MCF 10A (cell line): ENCODE data around the gene CYB5A. TPM values are rescaled to one million over a fixed set of nuclear protein-coding genes. Genes with fewer than 3 reads are reported as not detected.
A peak's percentile ranks its signal among the peaks of the same experiment; 100 is the strongest.
"Not testable (repeated sequence)": the region's sequence is repeated elsewhere in the genome, so short reads cannot be mapped to it uniquely, and the experiment has no call there.

Source experiments
- BruUV-seq: library from RNA; stranded (reverse); fragments of 400-500 nt; replicated peaks from 2 replicates; lab custom pipeline; 2021; lab: Mats Ljungman, UMichigan
- CTCF ChIA-PET: fragments of 300-600 bp; sonication (Branson Sonifier 250); formaldehyde crosslinking; extraction: SDS; loops from one replicate; lab custom pipeline; 2021; ENCODE audit warnings: antibody characterized with exemption, inconsistent platforms; lab: Yijun Ruan, JAX
- POLR2A ChIA-PET: fragments of 300-600, 350-650 bp; sonication (Branson Sonifier 250); formaldehyde crosslinking; extraction: SDS; loops from one replicate; lab custom pipeline; 2020; ENCODE audit warnings: antibody characterized with exemption, inconsistent platforms; lab: Yijun Ruan, JAX
- DNase-seq: peaks from one replicate; pipeline ENCODE4 v3.0.0-alpha.2; 2018; ENCODE audit not compliant: unreplicated experiment
- H3K27ac Mint-ChIP-seq: one replicate; pipeline ENCODE4 v1.8.0; 2022; ENCODE audit warnings: mild to moderate bottlenecking, low read depth, mixed read lengths; ENCODE audit not compliant: unreplicated experiment
- H3K27me3 Mint-ChIP-seq: one replicate; pipeline ENCODE4 v1.8.0; 2022; ENCODE audit warnings: mixed read lengths; ENCODE audit not compliant: insufficient read depth, unreplicated experiment
- H3K36me3 Mint-ChIP-seq: one replicate; pipeline ENCODE4 v1.8.0; 2022; ENCODE audit warnings: mild to moderate bottlenecking, moderate library complexity, mixed read lengths; ENCODE audit not compliant: insufficient read depth, unreplicated experiment
- H3K4me1 Mint-ChIP-seq: one replicate; pipeline ENCODE4 v1.8.0; 2022; ENCODE audit warnings: mixed read lengths; ENCODE audit not compliant: insufficient read depth, unreplicated experiment
- H3K4me3 Mint-ChIP-seq: one replicate; pipeline ENCODE4 v1.8.0; 2022; ENCODE audit warnings: mild to moderate bottlenecking, moderate library complexity, mixed read lengths; ENCODE audit not compliant: unreplicated experiment
- H3K9me3 Mint-ChIP-seq: one replicate; pipeline ENCODE4 v1.8.0; 2022; ENCODE audit warnings: mixed read lengths; ENCODE audit not compliant: unreplicated experiment
- intact Hi-C: fragments of 100-400 bp; cut with micrococcal nuclease; formaldehyde crosslinking; loops from 2 replicates; pipeline ENCODE4 v1.14.1; 2022
- total RNA-seq: library from RNA; stranded (reverse); gene quantifications from 2 replicates; pipeline ENCODE4 v1.2.3, GENCODE V29; 2022
- TF ChIP-seq, protein P1 (sequence below): fragments of 200-600 bp; IDR thresholded peaks from one replicate; pipeline ENCODE4 v1.8.0; 2022; ENCODE audit warnings: antibody characterized with exemption, mild to moderate bottlenecking; ENCODE audit not compliant: unreplicated experiment

The CYB5A gene
- total RNA-seq, 1 experiment from 2014 or later: 27.5 TPM

DNA sequence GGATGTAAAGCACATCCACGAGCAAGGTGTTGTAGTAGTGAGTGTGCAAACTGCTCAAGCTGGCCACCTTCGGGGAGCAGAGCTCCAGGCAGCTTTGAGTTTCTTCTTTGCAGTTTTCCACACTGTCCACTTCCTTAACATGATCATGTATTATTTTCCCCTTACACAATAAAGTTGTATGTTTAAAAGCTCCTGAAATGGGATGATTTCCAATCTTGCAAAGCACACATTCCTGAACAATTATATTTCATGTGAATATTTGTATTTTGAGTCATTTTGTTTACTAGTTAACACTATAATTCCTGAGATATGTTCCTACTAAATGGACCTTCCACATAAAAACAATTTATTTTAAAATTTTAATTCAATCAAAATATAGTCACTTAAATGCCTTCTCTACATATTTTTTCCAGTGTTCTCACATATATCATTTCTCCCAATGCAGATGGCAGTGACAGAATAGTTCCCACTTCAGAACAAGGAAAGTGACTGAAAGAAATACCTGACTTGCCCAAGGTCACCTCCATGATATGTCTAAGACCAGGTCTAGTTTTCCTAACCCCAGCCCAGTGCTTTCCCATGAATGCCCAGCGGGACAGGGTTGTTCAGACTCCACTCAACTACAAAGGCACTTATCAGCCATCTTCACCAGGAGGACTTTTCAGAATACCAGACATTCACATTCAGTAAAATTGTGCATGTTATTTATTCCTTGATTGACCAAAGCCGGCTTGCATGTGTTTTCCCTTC, 5.5 kb downstream of the CYB5A start:
- POLR2A ChIA-PET: interaction anchor here (0.6 kb wide), 1 partner anchor 240 kb away, joined by 3 read pairs; no protein-coding TSS in a partner anchor
- H3K27me3 Mint-ChIP-seq: no peaks in the 10 kb centered on the region
- intact Hi-C loops: no loop called here

DNA sequence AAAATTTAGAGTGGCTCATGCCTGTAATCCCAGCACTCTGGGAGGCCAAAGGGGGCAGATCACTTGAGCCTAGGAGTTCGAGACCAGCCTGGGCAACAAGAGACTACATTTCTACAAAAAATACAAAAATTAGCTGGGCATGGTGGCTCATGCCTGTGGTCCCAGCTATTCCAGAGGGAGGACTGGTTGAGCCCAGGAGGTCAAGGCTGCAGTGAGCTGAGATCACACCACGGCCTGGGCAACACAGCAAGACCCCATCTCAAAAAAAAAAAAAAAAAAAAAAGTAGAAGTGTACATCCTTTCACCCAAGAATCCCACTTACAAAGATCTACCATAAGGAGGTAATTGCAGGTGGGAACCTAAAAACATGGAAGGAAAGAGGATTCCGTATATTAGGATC, 6.2 kb downstream of the CYB5A start:
- peaks cover 31% of the 10 kb centered on the region for H3K4me1 Mint-ChIP-seq
- BruUV-seq, H3K36me3 Mint-ChIP-seq, DNase-seq, H3K4me3 Mint-ChIP-seq, H3K27me3 Mint-ChIP-seq, POLR2A ChIA-PET, H3K27ac Mint-ChIP-seq, CTCF ChIA-PET, H3K9me3 Mint-ChIP-seq, intact Hi-C loops: not testable (repeated sequence)

More for the DNA sequence above, 5.5 kb downstream of the CYB5A start:
- Mint-ChIP-seq H3K4me1 (peaks cover 27% of the 10 kb centered on the region), H3K4me3 (no peak overlapping the region), H3K27ac (peak overlapping the region; percentile 35), H3K36me3 (peaks cover under 1% of the 10 kb centered on the region), H3K9me3 (no peaks in the 10 kb centered on the region)
- DNase-seq: no peak
- no TSS peak for BruUV-seq
- TF ChIP-seq, protein P1, sequence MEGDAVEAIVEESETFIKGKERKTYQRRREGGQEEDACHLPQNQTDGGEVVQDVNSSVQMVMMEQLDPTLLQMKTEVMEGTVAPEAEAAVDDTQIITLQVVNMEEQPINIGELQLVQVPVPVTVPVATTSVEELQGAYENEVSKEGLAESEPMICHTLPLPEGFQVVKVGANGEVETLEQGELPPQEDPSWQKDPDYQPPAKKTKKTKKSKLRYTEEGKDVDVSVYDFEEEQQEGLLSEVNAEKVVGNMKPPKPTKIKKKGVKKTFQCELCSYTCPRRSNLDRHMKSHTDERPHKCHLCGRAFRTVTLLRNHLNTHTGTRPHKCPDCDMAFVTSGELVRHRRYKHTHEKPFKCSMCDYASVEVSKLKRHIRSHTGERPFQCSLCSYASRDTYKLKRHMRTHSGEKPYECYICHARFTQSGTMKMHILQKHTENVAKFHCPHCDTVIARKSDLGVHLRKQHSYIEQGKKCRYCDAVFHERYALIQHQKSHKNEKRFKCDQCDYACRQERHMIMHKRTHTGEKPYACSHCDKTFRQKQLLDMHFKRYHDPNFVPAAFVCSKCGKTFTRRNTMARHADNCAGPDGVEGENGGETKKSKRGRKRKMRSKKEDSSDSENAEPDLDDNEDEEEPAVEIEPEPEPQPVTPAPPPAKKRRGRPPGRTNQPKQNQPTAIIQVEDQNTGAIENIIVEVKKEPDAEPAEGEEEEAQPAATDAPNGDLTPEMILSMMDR: no peak
- CTCF ChIA-PET: no interaction called here

DNA sequence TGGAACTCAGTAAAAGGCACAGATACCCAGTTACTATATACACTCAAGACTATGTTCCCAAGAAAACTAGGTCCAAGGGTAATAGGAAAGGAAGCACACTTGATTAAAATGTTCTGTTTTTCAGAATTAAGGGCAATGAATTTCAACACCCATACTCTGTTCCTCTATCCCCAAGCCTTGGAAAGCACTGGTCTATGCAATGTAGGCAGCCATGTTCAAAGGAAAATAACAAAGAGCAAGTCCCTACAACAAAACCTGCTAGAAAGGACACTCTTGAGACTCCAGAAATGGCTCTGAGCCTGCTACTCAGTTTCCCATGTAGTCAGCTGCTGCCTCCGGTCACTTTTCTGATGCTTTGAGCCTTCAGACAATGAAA, 6.8 kb downstream of the CYB5A start:
- intact Hi-C loops: no loop called here
- TF ChIP-seq, protein P1: no peak
- peaks cover 31% of the 10 kb centered on the region for H3K4me1 Mint-ChIP-seq

DNA sequence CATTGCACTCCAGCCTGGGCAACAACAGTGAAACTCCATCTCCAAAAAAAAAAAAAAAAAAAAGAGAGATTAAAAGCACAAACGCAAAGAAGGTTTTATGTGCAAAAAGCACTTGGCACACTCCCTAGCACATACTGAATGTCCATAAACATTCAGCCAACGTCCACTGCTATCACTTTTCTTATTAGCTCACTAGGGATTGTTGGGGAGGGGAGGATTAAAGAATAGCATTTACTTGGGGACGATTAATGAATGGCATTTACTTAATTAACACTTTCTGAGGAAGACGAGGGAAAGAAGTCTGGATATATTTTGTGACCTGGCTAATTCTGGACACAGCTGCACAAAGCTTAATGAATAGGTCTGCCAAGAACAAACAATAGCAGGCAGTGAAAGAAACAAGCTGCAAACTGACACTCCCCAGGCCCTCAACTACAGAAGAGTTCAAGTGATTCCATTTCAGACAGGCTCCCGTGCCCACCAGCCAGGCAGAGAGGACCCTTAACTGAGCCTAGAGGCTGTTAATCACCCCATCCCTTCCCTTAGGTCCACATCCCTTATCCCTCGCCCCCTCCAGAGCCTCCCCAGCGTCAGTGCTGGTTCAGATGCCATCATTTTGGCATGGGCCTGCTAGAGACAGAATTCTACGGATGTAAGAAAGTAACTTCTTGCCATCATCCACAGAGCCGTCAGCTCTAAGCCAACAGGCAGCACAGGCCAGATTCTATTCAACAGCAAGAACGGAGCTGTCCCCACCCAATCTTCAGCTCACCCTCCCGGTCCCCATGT, 7.4 kb downstream of the CYB5A start:
- Mint-ChIP-seq H3K9me3 (no peaks in the 10 kb centered on the region), H3K36me3 (peaks cover 5% of the 10 kb centered on the region), H3K27me3 (no peaks in the 10 kb centered on the region), H3K4me3 (no peak overlapping the region), H3K4me1 (peaks cover 31% of the 10 kb centered on the region), H3K27ac (no peak overlapping the region)
- TF ChIP-seq, protein P1: no peak
- ChIA-PET POLR2A (interaction anchor here (0.6 to 1.5 kb wide), 2 partner anchors 11 to 33 kb away, joined by 3 read pairs; no protein-coding TSS in a partner anchor), CTCF (interaction anchor here (0.6 to 1.7 kb wide), 4 partner anchors 10 to 1551 kb away, joined by 3 to 4 read pairs (median 4); no protein-coding TSS in a partner anchor)
- no peak for DNase-seq
- BruUV-seq: no TSS peak
- intact Hi-C loops: no loop called here

More for the DNA sequence above, 6.8 kb downstream of the CYB5A start:
- Mint-ChIP-seq H3K9me3 (no peaks in the 10 kb centered on the region), H3K27ac (no peak overlapping the region), H3K36me3 (peaks cover 5% of the 10 kb centered on the region), H3K27me3 (no peaks in the 10 kb centered on the region), H3K4me3 (no peak overlapping the region)
- no peak for DNase-seq
- ChIA-PET POLR2A (interaction anchor here (1.5 kb wide), 1 partner anchor 34 kb away, joined by 3 read pairs; no protein-coding TSS in a partner anchor), CTCF (interaction anchor here (0.6 to 1.7 kb wide), 4 partner anchors 10 to 1550 kb away, joined by 3 to 4 read pairs (median 4); no protein-coding TSS in a partner anchor)
- BruUV-seq: no TSS peak
